ENCODE data around the gene PKD1L1.
"Not testable (repeated sequence)": the region's sequence is repeated elsewhere in the genome, so short reads cannot be mapped to it uniquely, and the experiment has no call there.

Gene PKD1L1

DNA sequence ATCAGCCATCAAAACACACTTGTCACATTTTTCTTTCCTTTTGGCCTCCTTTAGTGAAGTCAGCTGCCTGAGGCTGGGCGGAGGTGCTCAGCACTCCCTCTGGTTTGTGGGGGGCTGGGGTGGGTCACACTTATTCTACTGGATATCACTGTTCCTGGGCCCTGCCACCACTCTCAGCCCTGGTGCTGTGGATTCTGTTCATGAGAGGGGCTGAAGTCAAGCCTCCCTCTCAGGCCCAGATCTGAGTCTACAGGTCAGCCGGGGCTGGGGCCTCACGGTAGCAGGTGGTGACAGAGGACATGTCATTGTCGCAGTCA, 185.6 kb downstream of the PKD1L1 start:
- no peak for DNase-seq

DNA sequence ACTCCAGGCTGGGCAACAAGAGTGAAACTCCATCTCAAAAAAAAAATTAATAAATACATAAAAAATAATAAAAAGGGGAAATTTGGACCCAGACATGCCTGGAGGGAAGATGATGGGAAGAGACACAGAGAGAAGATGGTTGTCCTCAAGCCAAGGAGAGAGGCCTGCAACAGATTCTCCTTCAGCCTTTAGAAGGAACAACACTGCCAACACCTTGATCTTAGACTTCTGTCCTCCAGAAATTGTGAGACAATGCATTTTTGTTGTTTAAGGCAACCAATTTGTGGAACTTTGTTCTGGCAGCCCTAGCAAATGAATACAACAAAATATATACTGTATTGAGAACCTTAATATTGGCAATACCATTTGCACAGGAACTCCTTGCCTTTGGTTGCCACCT, 186.1 kb downstream of the PKD1L1 start:
- DNase-seq: no peak

DNA sequence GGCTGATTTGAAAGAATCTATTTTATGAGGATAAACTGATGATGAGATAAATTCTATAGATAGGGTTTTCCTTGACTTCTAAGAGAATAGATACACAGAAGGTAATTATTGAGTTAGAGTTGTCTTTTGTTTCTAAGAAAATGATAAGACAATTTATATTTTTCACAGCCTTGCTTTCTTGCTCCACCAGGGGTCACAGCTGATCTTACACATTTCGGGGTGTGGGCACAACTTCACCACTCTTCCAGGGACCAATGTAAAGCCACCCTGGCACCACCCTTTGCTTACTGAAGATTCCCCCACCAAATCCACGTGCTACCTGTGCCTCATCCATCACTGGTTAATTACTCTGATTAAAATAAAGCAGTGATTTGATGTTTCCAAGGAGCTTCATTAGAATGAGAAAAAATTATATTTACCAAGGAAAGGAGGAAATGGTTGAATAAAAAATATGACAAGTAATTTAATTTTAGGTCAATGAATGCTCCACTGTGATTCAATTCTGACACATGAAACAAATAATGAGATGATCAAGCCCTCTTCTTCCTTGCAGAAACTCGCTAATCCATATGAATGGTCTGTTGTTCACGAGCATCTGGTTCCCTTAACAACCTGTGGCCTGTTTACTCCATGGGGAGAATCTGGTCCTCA, 189.1 kb downstream of the PKD1L1 start:
- no peak for DNase-seq

DNA sequence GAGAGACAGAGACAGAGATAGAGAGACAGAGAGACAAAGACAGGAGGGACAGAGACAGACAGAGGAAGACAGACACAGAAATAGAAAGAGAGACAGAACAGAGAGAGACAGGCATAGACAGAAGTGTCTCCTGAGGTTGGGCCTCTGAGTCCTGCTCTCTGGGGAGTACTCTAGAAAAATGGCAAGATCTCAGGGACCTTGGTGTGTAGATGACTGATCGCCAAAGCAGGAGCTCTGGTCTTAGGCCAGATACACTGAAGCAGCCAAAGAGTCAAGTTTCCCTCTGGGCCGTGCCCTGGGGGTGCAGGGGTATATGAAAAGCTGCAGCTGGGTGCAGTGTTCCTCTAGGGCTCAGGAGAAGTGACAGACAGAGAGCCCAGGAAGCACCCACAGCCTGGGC, 189.7 kb downstream of the PKD1L1 start:
- no peak for DNase-seq

GRCh38 chr7:47757921-47758411, 190.3 kb downstream of the PKD1L1 start:
- DNase-seq: no peak

DNA sequence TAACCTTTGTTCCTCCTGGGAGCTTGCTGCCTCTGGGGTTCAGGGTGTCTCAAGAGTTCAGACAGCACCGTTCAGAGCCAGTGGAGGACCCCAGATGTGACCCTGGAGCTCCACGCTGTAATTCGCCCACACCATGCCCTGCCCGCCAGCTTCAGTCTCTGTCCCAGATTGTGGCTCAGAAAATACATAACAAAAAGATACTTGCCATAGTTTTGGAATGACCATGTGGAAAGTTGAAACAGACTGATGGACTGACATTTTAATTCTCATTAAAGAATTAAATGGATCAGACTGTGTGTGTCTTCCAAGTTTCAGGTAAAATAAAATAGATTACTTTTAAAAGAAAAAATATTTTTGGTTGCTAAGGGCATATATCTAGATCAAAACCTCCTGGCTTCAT, 191.6 kb downstream of the PKD1L1 start:
- DNase-seq: no peak

- DNase-seq: no peak
Observed at GRCh38 chr7:47755248-47755647, 193.0 kb downstream of the PKD1L1 start.

DNA sequence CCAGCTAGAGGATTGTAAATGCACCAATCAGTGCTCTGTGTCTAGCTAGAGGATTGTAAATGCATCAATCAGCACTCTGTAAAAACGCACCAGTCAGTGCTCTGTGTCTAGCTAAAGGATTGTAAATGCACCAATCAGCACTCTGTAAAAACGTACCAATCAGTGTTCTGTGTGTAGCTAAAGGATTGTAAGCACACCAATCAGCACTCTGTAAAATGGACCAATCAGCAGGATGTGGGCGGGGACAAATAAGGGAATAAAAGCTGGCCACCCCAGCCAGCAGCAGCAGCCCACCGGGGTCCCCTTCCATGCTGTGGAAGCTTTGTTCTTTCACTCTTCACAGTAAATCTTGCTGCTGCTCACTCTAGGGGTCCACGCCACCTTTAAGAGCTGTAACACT, 196.5 kb downstream of the PKD1L1 start:
- not testable (repeated sequence) for DNase-seq

- no peak for DNase-seq
Observed at GRCh38 chr7:47751043-47751442, 197.2 kb downstream of the PKD1L1 start.

DNA sequence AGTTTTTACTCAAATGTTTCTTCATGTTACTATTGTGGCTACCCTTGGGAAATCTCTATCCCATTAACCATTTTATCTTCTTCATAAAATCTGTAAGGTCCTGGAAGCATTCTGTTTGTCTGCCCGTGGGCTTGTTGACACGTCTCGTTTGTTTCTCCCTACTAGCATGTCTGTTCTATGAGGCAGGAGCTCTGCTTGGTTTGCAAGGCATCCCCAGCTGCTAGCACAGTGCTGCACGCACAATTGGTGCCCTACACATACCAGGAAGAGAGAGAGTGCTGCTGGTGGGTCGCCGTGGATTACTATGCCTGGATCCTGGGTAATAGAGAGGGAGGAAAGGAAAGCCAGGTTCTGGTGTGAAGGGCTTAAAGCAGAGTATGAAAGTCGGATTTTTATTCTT, 200.2 kb downstream of the PKD1L1 start:
- no peak for DNase-seq

GRCh38 chr7:47747160-47747559, 201.1 kb downstream of the PKD1L1 start:
- no peak for DNase-seq

DNA sequence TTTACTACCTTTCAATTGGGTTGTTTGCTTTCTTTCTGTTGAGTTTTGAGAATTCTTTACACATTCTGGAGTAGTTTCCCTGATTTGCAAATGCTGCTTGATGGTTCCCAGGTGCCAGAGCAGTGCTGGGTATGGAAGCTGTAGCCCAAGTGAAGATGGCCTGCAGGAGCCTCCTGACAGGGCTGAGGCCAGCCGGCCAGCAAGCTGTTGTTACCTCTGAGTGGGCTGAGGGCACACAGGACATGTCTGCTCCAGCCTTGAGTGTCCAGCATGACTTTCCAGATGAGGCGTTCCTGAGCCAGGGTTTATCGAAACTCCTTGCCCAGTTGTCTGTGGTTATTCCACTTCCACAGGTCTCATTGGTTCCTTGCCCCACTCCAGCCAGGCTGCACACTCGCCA, 201.8 kb downstream of the PKD1L1 start:
- DNase-seq: no peak

GRCh38 chr7:47744883-47745282, 203.4 kb downstream of the PKD1L1 start:
- DNase-seq: no peak

- DNase-seq: no peak
Observed at GRCh38 chr7:47743965-47744591, 204.2 kb downstream of the PKD1L1 start.

DNA sequence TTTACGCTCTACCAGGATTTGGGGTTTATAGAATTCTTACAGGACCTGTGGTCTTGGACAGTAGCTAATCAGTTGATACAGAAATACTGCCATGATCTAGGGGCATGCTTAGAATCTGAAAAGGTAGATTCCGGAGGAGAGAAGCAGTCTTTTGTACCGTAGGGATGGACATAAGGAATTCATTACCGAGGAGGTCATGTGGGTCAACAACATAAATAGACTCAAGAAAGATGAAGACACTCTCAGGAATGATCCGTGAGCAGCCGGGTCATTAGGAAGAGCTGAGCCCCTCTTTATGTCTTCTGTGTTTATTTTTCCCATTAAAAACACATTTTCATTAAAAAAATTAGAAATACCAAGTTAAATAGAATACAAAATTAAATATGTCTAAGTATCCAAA, 206.3 kb downstream of the PKD1L1 start:
- DNase-seq: no peak

DNA sequence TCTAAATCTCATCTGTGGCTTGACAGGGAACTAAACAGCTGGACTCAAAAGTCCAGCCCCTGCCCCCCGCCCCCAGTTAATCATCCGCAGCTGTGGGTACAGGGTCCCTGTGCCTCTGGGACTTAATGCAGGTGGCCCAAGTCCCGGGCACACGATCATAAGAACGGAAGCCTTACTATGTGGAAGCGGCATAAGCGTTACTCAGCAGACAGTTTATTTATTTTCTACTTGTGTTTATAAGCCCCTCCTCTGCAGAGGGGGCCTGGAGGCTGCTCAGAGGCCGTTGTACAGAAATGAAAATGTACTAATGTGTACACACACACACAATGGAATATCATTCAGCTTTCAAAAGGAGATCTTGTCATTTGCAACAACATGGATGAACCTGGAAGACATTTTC, 208.4 kb downstream of the PKD1L1 start:
- no peak for DNase-seq

DNA sequence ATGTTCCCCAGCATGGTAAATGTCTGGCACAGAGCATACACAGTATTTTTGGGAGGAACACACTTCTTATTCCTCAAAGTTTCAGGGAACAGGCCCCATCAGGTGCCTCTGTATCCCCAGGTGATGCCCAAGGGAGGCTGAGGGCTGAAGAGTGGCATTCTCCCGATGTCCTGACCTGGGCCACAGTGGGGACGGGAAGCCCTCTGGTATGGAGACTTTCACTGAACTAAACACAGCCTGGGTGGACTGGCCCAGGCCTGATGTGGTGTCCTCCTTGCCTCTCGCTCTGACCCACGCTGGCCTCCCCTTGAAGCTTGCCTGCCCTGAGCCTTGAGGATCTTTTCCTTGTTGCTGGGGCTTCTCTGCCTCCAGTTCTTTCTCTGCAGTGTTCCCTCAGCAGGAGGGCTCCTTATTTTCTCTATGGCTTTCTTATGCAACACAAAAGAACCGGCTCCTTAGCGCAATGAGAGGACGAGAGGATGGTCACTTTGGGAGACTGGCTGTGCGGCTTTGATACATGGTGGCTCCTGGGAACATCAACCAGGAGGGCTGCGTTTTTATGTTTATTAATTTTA, 208.9 kb downstream of the PKD1L1 start:
- DNase-seq: no peak

DNA sequence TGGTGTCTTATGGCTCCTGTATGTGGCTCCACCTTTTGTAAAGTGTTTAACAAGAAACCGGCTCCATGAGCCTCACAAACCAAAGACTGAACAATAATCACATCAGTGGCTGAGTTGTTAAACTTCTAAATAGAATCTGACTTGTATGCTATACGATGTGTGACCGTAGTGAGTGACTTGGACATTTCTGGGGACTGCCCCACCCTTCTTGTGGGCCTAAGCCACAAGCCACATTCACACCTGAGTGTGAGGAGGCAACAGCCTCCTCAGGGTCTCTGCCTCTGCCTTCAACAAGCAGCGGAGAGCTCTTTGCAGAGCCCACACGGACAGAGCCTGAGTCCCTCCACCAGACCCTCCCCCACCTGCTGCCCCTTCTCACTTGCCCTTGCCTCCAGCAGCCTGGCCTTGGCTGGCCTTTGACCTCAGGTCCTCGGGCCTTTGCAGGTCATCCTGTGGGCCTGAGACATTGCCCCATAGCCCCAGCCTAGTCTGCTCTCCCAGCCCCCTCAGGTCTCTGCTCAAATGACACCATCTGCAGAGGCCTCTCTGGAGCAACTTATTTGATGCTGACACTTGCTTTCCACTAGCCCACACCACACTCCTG, 209.6 kb downstream of the PKD1L1 start:
- no peak for DNase-seq

GRCh38 chr7:47737601-47738000, 210.7 kb downstream of the PKD1L1 start:
- no peak for DNase-seq

- no peak for DNase-seq
Observed at GRCh38 chr7:47735431-47736345, 212.6 kb downstream of the PKD1L1 start.

DNA sequence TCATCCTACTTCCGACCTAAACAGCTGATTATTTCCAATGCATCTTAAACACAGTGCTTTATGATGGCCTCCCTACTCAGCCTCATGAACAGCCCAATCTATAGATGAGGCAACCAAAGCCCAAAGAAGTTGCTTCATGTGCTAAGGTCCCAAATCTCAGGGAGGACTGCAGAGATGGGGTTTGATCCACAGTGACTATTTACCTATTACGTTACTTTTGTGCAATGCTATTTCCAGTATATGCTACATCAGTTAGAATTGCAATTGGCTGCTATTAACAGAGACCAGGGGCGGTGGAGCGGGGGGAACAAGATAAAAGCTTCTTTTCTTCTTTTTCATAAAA, 213.3 kb downstream of the PKD1L1 start:
- DNase-seq: no peak

GRCh38 chr7:47734287-47734948, 213.8 kb downstream of the PKD1L1 start:
- DNase-seq: no peak

- no peak for DNase-seq
Observed at GRCh38 chr7:47730142-47730541, 218.1 kb downstream of the PKD1L1 start.

All from activated CD4-positive, alpha-beta T cell treated with anti-CD3 and anti-CD28 coated beads, Interleukin-2, amount 50 U/mL, for 16 hours (primary cell).